Measurements from ENCODE around the gene UBA52.
A peak's percentile ranks its signal among the peaks of the same experiment; 100 is the strongest.

Gene UBA52

GRCh38 chr19:18603958-18604819 lies 32.5 kb downstream of the UBA52 start:
- Histone ChIP-seq H2BK120ac (ENCODE audit: low read depth, low read length) (no peak overlapping the region), H3K4me2 (ENCODE audit: low read length) (no peak overlapping the region), H3K18ac (ENCODE audit: low read length) (peak overlapping the region; percentile 22), H3K4me3 (ENCODE audit: low read length) (no peak overlapping the region), H3K27ac (ENCODE audit: low read depth, low read length) (no peak overlapping the region), H4K8ac (ENCODE audit: low read depth, low read length) (no peak overlapping the region), H2BK15ac (replicated peaks; ENCODE audit: low read depth) (no peak overlapping the region), H3K23ac (ENCODE audit: low read length) (no peak overlapping the region), H3K79me1 (ENCODE audit: low read length) (no peaks in the 10 kb centered on the region), H3K4ac (ENCODE audit: low read depth, low read length) (no peak overlapping the region), H2BK5ac (ENCODE audit: low read length) (no peak overlapping the region), H4K5ac (ENCODE audit: low read length) (no peak overlapping the region), H2AK5ac (ENCODE audit: low read length) (no peak overlapping the region), H3K56ac (ENCODE audit: low read length) (peak overlapping the region; percentile 76), H3K79me2 (ENCODE audit: control insufficient read depth, insufficient read depth, low read length) (no peaks in the 10 kb centered on the region), H3K36me3 (ENCODE audit: control insufficient read depth, insufficient read depth, low read length) (no peaks in the 10 kb centered on the region), H3K9ac (ENCODE audit: low read length) (peak overlapping the region; percentile 47), H3K27me3 (ENCODE audit: insufficient read depth, low read length, poor library complexity) (peaks cover 25% of the 10 kb centered on the region), H3K4me1 (ENCODE audit: control insufficient read depth, low read depth, low read length) (peaks cover 2% of the 10 kb centered on the region)
- no peak for DNase-seq
- no CpG with 5 or more reads among the region's 26 CpGs for WGBS (ENCODE audit: extremely low coverage, insufficient coverage, low lambda C conversion rate)

GRCh38 chr19:18604820-18605159 lies 33.1 kb downstream of the UBA52 start:
- H3K56ac ChIP-seq (ENCODE audit: low read length) = no peak overlapping the region
- WGBS (ENCODE audit: extremely low coverage, insufficient coverage, low lambda C conversion rate) = no CpG with 5 or more reads among the region's 10 CpGs
- no peak overlapping the region for H2BK120ac ChIP-seq (ENCODE audit: low read depth, low read length)
- H3K4ac ChIP-seq (ENCODE audit: low read depth, low read length) = no peak overlapping the region
- H2AK5ac ChIP-seq (ENCODE audit: low read length) = no peak overlapping the region
- H3K27me3 ChIP-seq (ENCODE audit: insufficient read depth, low read length, poor library complexity) = peaks cover 31% of the 10 kb centered on the region
- no peak overlapping the region for H3K4me3 ChIP-seq (ENCODE audit: low read length)
- H3K79me1 ChIP-seq (ENCODE audit: low read length) = no peaks in the 10 kb centered on the region
- H2BK15ac ChIP-seq (replicated peaks; ENCODE audit: low read depth) = no peak overlapping the region
- H4K5ac ChIP-seq (ENCODE audit: low read length) = no peak overlapping the region
- peaks cover 2% of the 10 kb centered on the region for H3K4me1 ChIP-seq (ENCODE audit: control insufficient read depth, low read depth, low read length)
- H2BK5ac ChIP-seq (ENCODE audit: low read length) = no peak overlapping the region
- no peak overlapping the region for H4K8ac ChIP-seq (ENCODE audit: low read depth, low read length)
- no peak for DNase-seq
- H3K9ac ChIP-seq (ENCODE audit: low read length) = no peak overlapping the region
- H3K27ac ChIP-seq (ENCODE audit: low read depth, low read length) = no peak overlapping the region
- H3K36me3 ChIP-seq (ENCODE audit: control insufficient read depth, insufficient read depth, low read length) = no peaks in the 10 kb centered on the region
- no peak overlapping the region for H3K4me2 ChIP-seq (ENCODE audit: low read length)
- no peak overlapping the region for H3K18ac ChIP-seq (ENCODE audit: low read length)
- no peaks in the 10 kb centered on the region for H3K79me2 ChIP-seq (ENCODE audit: control insufficient read depth, insufficient read depth, low read length)
- no peak overlapping the region for H3K23ac ChIP-seq (ENCODE audit: low read length)

GRCh38 chr19:18605196-18605545 lies 33.5 kb downstream of the UBA52 start:
- Histone ChIP-seq H3K79me1 (ENCODE audit: low read length) (no peaks in the 10 kb centered on the region), H3K36me3 (ENCODE audit: control insufficient read depth, insufficient read depth, low read length) (no peaks in the 10 kb centered on the region), H2BK5ac (ENCODE audit: low read length) (no peak overlapping the region), H3K4me3 (ENCODE audit: low read length) (no peak overlapping the region), H3K4me1 (ENCODE audit: control insufficient read depth, low read depth, low read length) (peaks cover 2% of the 10 kb centered on the region), H4K8ac (ENCODE audit: low read depth, low read length) (no peak overlapping the region), H3K18ac (ENCODE audit: low read length) (no peak overlapping the region), H3K23ac (ENCODE audit: low read length) (peak overlapping the region; percentile 31), H3K79me2 (ENCODE audit: control insufficient read depth, insufficient read depth, low read length) (no peaks in the 10 kb centered on the region), H3K4me2 (ENCODE audit: low read length) (peak overlapping the region; percentile 24), H2BK120ac (ENCODE audit: low read depth, low read length) (no peak overlapping the region), H3K27ac (ENCODE audit: low read depth, low read length) (no peak overlapping the region), H2AK5ac (ENCODE audit: low read length) (no peak overlapping the region), H3K4ac (ENCODE audit: low read depth, low read length) (no peak overlapping the region), H3K9ac (ENCODE audit: low read length) (peak overlapping the region; percentile 42), H3K56ac (ENCODE audit: low read length) (peak overlapping the region; percentile 74), H2BK15ac (replicated peaks; ENCODE audit: low read depth) (no peak overlapping the region), H4K5ac (ENCODE audit: low read length) (no peak overlapping the region), H3K27me3 (ENCODE audit: insufficient read depth, low read length, poor library complexity) (peaks cover 35% of the 10 kb centered on the region)
- DNase-seq = no peak
- no CpG with 5 or more reads among the region's 17 CpGs for WGBS (ENCODE audit: extremely low coverage, insufficient coverage, low lambda C conversion rate)

- peak overlapping the region; percentile 74 for H3K56ac ChIP-seq (ENCODE audit: low read length)
- H4K5ac ChIP-seq (ENCODE audit: low read length) = no peak overlapping the region
- H2BK120ac ChIP-seq (ENCODE audit: low read depth, low read length) = no peak overlapping the region
- H3K27me3 ChIP-seq (ENCODE audit: insufficient read depth, low read length, poor library complexity) = peaks cover 38% of the 10 kb centered on the region
- H3K18ac ChIP-seq (ENCODE audit: low read length) = no peak overlapping the region
- H3K23ac ChIP-seq (ENCODE audit: low read length) = peak overlapping the region; percentile 31
- peak overlapping the region; percentile 42 for H3K9ac ChIP-seq (ENCODE audit: low read length)
- no peak overlapping the region for H2BK5ac ChIP-seq (ENCODE audit: low read length)
- H3K4me1 ChIP-seq (ENCODE audit: control insufficient read depth, low read depth, low read length) = peaks cover 5% of the 10 kb centered on the region
- no peak overlapping the region for H3K27ac ChIP-seq (ENCODE audit: low read depth, low read length)
- H3K79me1 ChIP-seq (ENCODE audit: low read length) = no peaks in the 10 kb centered on the region
- H2AK5ac ChIP-seq (ENCODE audit: low read length) = no peak overlapping the region
- H3K4me2 ChIP-seq (ENCODE audit: low read length) = peak overlapping the region; percentile 24
- H3K79me2 ChIP-seq (ENCODE audit: control insufficient read depth, insufficient read depth, low read length) = no peaks in the 10 kb centered on the region
- H3K36me3 ChIP-seq (ENCODE audit: control insufficient read depth, insufficient read depth, low read length) = no peaks in the 10 kb centered on the region
- no peak overlapping the region for H3K4me3 ChIP-seq (ENCODE audit: low read length)
- no peak overlapping the region for H4K8ac ChIP-seq (ENCODE audit: low read depth, low read length)
- peak overlapping the region; percentile 25 for H3K4ac ChIP-seq (ENCODE audit: low read depth, low read length)
- H2BK15ac ChIP-seq (replicated peaks; ENCODE audit: low read depth) = no peak overlapping the region
- DNase-seq = no peak
- no CpG with 5 or more reads among the region's 65 CpGs for WGBS (ENCODE audit: extremely low coverage, insufficient coverage, low lambda C conversion rate)
Measured at GRCh38 chr19:18605546-18606280, 34.1 kb downstream of the UBA52 start.

GRCh38 chr19:18606281-18607225 lies 34.9 kb downstream of the UBA52 start, which contains the start of gene CRLF1:
TSS of gene CRLF1 (minus strand) at chr19:18606799. CDS start at chr19:18606656, 143 bp downstream.
- no peak within 1 kb of the TSS for H2BK5ac ChIP-seq (ENCODE audit: low read length)
- H3K4me3 ChIP-seq (ENCODE audit: low read length) = no peak within 1 kb of the TSS
- no peaks in the 10 kb centered on the region for H3K79me1 ChIP-seq (ENCODE audit: low read length)
- no CpG with 5 or more reads among the region's 116 CpGs for WGBS (ENCODE audit: extremely low coverage, insufficient coverage, low lambda C conversion rate)
- no peaks in the 10 kb centered on the region for H3K79me2 ChIP-seq (ENCODE audit: control insufficient read depth, insufficient read depth, low read length)
- H3K36me3 ChIP-seq (ENCODE audit: control insufficient read depth, insufficient read depth, low read length) = no peaks in the 10 kb centered on the region
- peak within 1 kb of the TSS; percentile 24 for H3K18ac ChIP-seq (ENCODE audit: low read length)
- H2BK15ac ChIP-seq (replicated peaks; ENCODE audit: low read depth) = no peak within 1 kb of the TSS
- no peak for DNase-seq
- no peak within 1 kb of the TSS for H4K5ac ChIP-seq (ENCODE audit: low read length)
- no peak within 1 kb of the TSS for H2AK5ac ChIP-seq (ENCODE audit: low read length)
- H4K8ac ChIP-seq (ENCODE audit: low read depth, low read length) = no peak within 1 kb of the TSS
- no peak within 1 kb of the TSS for H3K23ac ChIP-seq (ENCODE audit: low read length)
- H3K4me2 ChIP-seq (ENCODE audit: low read length) = peak within 1 kb of the TSS; percentile 46
- no peak within 1 kb of the TSS for H2BK120ac ChIP-seq (ENCODE audit: low read depth, low read length)
- H3K4ac ChIP-seq (ENCODE audit: low read depth, low read length) = peak within 1 kb of the TSS; percentile 25
- peak within 1 kb of the TSS; percentile 54 for H3K9ac ChIP-seq (ENCODE audit: low read length)
- peaks cover 9% of the 10 kb centered on the region for H3K4me1 ChIP-seq (ENCODE audit: control insufficient read depth, low read depth, low read length)
- no peak within 1 kb of the TSS for H3K27ac ChIP-seq (ENCODE audit: low read depth, low read length)
- peak within 1 kb of the TSS; percentile 80 for H3K56ac ChIP-seq (ENCODE audit: low read length)
- peaks cover 42% of the 10 kb centered on the region for H3K27me3 ChIP-seq (ENCODE audit: insufficient read depth, low read length, poor library complexity)

Data from mesendoderm (in vitro differentiated cells).